IPS-18c (cell line): ENCODE data around the gene TSPAN18.
"Not testable (repeated sequence)": the region's sequence is repeated elsewhere in the genome, so short reads cannot be mapped to it uniquely, and the experiment has no call there.

ENCODE experiments used
- H3K4me3 ChIP-seq: 2 replicates; pipeline ENCODE4 v1.7.0; 2013; ENCODE audit warnings: low read depth, mild to moderate bottlenecking, low read length, moderate library complexity; ENCODE audit not compliant: insufficient read depth
- H3K9me3 ChIP-seq: one replicate; pipeline ENCODE4 v1.6.1; 2013; ENCODE audit warnings: mild to moderate bottlenecking, low read length, moderate library complexity; ENCODE audit not compliant: control insufficient read depth, insufficient read depth

TSPAN18 gene

DNA sequence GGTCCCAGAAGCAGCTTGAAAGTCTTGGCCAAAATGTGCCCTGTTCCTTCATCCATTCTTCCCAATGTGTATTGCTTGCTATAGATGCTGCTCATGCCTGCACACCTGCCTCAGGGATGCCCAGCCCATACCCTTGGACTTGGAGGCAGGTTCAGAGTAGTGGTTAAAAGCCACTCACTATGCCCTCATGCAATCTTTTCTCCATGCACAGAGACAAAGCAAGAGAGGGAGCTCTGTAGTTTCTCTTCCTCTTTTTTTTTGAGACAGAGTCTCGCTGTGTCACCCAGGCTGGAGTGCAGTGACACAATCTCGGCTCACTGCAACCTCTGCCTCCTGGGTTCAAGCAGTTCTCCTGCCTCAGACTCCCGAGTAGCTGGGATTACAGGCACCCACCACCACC is 144.9 kb downstream of the TSPAN18 start:
- not testable (repeated sequence) for H3K9me3 ChIP-seq, H3K4me3 ChIP-seq

DNA sequence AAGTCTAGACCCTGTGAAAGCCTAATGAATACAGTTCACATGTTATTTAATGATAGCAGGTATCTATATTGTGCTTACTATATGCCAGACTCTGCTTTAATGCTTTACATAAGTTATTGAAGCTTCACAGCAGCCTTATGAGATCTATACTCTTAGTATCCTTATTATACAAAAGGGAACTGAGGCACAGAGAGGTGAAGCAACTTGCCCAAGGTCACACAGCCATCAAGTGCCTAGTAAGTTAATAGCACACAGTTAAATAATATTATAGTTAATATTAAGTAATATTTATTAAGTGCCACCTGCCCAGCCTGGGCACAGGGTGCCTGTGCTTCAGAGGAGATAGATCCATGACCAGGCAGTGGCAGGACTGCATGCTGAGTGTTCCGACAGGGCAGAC is 145.8 kb downstream of the TSPAN18 start:
- Histone ChIP-seq H3K4me3 (no peak overlapping the region), H3K9me3 (no peaks in the 10 kb centered on the region)

DNA sequence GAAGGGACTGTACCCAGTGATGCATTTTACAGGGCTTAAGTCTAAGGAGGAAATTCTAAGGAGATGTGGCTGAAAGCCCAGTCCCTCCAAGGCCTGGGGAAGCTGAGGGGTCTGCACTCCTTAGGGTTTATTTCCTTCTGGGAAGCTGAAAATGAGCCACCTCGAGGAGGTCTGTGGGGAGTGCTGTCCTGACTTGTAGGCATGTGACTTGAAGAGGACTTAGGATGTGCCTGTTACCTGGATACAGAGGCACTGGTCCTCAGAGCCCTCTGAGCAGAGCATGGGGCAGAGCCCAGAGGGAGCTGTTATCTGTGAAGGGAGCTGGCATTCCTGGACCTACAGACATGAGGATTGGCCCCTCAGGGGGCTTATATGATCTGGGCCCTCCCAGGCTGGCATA is 146.8 kb downstream of the TSPAN18 start:
- H3K9me3 ChIP-seq: no peaks in the 10 kb centered on the region
- no peak overlapping the region for H3K4me3 ChIP-seq

DNA sequence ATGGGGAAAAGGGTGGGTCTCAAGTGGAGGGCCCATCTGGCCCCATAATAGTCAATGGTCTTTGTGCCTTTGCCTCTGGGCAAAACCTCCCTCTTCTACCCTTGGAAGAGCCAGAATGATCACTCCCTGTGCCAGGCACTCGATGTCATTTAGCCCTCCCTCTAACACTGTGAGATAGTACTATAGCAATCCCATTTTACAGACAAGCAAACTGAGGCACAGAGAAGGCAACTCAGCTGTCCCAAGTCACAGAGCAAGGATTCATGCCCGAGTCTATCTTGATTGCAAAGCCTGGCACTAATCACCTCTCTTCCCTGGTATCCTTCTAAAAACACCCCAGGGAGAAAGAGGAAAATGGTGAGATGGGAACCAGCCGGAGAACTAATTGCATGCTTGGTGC is 147.5 kb downstream of the TSPAN18 start:
- Histone ChIP-seq H3K9me3 (no peaks in the 10 kb centered on the region), H3K4me3 (no peak overlapping the region)

DNA sequence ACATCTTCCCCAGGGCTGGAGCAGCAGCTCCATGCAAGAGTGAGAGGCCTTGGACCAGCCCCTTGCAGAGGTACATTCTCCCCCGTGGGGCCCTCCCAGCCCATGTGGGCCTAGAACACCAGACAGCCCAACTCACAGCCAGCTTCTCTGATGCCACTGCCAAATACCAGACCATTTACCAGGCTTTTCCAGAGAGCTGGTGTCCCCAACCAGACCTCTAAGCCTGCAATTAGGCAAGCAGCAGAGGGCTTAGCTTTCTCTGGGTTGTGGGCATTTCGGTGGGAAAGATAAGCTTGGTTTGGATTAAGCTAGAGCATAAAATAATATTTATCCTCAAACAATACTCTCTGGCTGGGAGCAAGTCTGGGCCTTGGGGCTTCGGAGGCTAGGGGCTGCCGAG is 148.3 kb downstream of the TSPAN18 start:
- H3K4me3 ChIP-seq: no peak overlapping the region
- no peaks in the 10 kb centered on the region for H3K9me3 ChIP-seq

DNA sequence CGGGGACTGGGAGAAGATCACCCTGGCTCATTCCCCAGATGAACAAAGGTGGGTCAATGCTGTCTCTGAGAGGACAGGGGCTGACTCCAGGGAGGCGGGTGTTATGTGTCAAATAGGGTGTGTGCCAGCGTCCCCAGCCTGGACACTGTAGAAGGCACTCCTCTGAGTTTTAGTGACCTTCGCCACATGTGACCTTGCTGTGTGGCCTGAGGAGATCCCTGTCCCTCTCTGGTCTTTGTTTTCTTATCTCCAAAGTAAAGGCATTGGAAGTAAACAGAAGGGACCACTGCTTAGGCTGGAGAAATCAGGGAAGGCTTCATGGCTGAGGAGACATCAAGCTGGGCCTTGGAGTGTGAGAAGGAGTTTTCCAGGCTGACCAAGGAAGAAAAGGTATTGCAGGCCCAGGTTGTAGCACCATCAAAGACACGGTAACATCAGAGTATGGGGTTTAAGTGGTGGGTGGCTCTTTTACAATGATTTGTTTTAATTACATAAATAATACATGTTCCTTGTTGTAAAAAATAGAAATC is 149.5 kb downstream of the TSPAN18 start:
- no peaks in the 10 kb centered on the region for H3K9me3 ChIP-seq
- no peak overlapping the region for H3K4me3 ChIP-seq

DNA sequence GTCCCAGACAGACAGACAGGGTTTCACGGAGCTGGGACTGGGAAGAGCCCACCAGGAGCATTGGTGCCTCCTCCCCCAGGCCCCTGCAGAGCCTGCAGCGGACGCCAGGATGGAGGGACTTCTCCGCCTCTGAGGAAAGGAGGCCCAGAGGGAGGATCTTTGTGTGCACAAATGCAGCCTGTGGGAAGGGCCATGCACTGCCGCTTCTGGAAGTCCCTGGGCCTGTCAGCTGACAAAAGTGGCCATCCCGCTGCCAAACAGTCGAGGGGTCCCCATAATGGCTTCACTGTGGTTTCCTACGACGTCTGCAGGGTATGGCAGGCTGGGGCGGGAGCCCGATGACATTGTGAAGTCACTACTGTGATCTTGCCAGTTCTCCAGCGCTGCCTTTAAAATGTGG is 150.1 kb downstream of the TSPAN18 start:
- H3K4me3 ChIP-seq: no peak overlapping the region

DNA sequence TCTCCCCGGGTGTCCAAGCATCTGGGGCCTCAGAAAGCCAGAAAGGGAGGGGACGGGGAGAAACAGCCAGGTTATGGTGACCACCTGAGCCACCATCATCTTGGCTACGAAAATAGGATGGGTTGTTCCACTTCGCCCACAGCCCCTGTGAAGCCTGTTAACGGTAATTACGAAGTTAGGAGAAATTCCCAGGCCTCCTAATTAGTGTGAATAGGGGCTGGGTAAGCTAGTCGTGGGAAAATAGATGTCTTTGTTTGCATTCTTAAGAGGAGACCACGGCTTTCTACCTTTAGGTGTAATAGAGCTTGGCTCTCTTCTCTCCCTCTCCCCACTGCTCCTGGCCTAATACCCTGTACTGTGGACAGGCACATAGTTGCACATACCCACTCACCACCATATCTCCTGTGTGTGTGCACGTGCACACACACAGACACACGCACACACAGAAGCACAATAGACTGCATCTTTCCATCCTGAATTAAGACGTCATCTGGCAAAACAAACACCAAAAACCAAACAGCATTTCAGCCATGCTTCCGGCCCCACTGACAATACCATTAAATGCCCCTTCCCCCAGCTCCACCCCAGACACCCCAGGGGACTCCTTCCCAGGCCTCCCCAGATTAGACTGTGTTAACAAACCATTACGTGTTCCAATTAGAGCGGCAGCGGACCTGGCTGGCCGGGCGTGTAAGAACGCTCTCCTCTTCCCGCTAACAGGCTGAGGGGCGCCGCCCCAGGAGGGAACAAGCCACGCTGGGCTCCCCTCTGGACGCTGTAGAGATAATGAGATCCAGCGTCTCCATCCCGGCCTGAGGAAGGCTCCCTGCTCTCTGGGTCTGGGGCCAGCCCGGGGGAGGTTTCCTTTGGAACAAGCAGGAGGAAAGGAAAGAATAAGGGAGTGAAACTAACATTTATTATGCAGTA is 151.1 kb downstream of the TSPAN18 start:
- Histone ChIP-seq H3K9me3 (no peaks in the 10 kb centered on the region), H3K4me3 (no peak overlapping the region; the same call in none of the 2 replicates)

More for the DNA sequence above, 150.1 kb downstream of the TSPAN18 start:
- no peaks in the 10 kb centered on the region for H3K9me3 ChIP-seq

DNA sequence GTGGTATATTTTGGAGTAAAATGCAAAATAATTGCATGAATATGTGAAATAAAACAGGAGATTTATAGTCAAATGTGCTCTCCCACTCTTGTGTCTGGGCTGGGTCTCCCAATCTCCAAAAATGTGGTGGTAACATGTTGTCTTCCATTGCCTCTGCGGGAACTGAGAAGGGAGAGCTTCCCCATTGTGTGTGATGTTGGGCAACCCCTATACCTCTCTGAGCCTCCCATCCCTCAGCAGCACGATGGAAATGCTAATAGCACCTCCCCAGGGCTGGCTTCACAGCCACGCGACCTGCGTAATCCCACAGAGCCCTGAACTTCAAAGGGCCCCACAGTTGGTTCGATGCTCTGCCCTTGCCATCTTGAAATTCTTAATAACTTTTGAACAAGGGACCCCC is 151.9 kb downstream of the TSPAN18 start:
- H3K9me3 ChIP-seq: no peaks in the 10 kb centered on the region
- H3K4me3 ChIP-seq: no peak overlapping the region

DNA sequence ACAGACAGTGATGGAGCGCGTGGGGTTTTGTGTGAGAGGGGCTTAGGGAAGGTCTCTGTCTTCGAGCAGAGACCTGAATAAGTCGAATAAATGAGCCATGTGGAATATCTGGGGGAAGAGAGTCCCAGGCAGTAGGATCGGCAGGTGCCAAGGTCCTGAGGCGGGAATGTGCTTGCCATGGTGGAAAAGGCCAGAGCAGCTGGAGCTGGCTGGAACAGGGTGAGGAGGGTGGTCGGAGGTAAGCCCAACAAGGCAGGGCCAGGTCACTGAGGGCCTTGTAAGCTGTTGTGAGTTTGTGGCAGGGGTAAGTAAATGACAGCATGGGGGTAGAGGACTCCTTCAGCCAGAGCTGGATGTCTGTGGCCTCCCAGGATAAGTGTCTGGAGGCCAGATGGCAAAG is 152.7 kb downstream of the TSPAN18 start:
- Histone ChIP-seq H3K9me3 (no peaks in the 10 kb centered on the region), H3K4me3 (no peak overlapping the region)

DNA sequence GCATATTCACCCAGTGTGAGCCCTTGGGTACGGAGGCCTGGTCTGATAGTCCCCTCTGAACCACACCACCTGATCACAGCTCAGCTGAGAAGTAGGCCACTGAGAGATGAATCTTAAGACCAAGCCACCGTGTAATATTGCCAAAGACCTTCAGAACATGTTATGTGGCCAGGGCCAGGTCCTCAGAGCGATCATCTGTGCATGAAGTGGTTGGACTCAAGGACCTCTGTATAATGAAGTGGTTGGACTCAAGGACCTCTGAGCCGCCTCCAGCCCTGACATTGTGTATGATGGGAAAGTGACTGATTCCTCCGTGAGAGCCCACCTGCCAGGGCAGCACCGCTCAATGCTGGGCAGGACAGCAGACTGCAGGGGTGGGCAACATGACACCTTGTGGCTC is 153.7 kb downstream of the TSPAN18 start:
- Histone ChIP-seq H3K4me3 (no peak overlapping the region), H3K9me3 (no peaks in the 10 kb centered on the region)

DNA sequence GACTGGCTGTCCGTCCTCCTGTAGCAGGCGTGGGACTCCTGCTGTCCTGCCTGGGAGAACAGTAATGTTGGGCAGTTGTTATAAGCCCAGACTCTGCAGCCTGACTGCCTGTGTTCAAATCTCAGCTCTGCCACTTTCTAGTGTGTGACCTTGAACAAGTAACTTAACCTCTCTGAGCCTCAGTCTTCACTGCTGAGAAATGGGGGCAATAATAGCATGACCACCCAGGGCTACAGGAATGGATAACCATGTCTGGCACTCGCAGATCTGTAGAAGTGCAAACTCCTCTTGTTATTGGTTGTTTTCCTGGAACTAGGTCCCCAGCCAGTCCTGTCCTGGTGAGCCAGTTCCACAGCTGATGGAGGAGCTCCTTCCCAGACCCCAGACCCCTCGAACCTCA is 154.2 kb downstream of the TSPAN18 start:
- H3K9me3 ChIP-seq: no peaks in the 10 kb centered on the region
- no peak overlapping the region for H3K4me3 ChIP-seq

DNA sequence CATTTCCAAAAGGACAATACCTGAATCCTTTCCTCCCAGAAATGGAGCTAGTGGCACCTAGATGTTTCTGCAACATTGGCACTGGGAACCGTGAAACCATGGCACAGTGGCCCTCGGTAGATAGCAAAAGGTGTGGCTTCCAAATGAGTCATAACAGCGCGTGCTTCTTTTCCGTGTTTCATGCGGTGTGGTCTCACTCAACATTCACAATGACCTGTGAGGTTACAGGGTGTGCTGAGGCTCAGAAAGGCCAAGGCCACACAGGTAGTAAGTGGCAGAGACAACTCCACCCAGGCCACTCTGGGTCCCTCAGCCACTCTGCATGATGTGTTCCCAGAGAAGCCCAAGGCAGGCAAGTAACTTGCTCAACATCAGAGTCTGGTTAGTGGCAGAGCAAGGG is 156.5 kb downstream of the TSPAN18 start:
- H3K4me3 ChIP-seq: no peak overlapping the region
- H3K9me3 ChIP-seq: peaks cover 2% of the 10 kb centered on the region

DNA sequence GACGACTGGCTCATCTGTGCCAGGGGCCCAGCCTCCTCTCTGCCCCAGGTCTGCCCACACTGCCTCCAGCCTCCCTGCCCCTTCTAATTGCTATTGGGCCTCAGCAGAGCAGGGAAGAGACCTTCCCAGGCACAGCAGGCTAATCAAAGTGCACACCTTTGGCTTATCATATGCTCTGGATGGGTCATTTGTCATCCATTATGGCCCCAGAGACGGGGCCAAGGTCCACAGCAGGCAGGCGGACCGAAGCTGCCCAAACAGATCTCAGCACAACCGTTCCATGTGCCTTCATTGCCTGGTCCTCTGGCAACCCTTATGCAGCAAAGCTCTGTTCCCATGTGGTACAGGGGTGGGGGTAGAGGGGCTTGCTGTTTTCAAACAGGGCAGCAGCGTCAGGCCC is 157.3 kb downstream of the TSPAN18 start:
- Histone ChIP-seq H3K4me3 (no peak overlapping the region), H3K9me3 (peaks cover 2% of the 10 kb centered on the region)

DNA sequence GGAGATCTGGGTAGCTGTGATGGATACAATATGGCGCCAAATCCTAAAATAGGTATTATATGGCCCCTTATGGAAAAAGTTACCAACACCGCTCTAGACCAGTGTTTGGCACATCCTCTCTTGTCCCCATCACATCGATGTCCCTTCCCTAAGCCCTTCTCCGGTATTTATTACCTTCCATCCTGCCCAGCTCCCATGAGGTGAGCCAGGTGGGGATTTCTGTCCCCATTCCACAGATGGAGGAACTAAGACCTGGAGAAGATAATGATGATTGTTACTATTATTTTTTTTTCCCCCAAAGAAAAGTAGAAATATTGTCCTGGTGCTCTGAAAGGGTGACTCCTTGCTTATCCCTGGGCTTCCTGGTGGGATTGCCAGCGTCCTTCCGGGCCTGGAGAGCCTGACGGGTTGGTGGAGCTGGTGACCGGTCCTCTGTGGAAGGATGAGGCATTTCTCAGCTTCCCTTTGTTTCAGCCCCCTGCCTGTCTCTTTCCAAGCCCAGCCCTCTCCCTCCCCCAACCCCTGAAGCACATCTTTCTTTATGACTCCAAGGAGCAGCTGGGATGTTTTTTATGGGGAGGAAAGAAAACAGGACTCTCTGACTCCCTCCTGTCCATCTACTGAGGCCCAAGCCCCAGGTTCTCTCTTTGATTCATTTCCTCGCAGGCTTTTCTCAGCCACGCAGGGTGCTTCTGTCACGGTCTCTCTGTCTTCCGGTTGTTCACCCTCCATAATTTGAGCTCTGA is 158.5 kb downstream of the TSPAN18 start:
- H3K4me3 ChIP-seq: no peak overlapping the region; the same call in 1 of the 2 replicates
- peaks cover 2% of the 10 kb centered on the region for H3K9me3 ChIP-seq

DNA sequence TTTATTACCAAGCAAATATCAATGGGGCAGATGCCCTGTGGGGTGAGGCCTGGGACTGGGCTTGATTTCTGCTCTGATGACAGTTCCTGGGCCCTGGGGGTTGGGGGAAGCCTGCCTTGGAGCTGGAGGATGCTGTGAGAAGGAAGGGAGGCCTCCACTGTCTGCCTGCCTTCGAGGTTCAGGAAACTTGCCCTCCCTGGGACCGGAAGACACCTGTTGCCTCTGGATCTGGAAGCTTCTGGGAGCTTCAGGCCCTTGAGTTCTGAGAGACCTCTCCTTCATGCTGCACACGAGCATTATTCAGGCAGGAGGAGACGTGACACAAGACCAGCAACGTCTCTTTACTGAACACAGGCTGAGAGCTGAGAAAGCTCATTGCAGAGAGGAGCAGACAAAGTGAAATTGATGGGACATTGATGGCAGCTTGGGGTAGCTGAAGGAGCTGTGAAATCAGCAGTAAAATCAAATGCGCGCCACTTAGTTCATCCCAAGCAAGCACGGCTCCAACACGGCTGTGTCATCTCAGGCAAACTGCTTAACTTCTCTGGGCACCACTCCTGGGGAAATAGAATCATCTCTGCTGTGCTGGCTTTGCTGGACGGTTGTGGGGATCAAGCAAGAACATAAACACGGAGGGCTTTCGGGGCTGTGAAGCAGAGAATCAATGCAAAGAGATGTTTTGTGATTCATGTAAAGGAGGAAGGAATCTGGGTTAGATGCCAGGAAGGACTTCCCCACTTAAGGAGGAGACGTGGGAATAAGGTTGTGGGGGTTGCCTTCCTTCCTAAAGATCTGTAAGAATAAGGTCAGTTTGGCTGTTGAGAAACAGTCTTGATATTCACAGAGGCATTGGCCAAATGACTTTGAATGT is 159.4 kb downstream of the TSPAN18 start:
- peaks cover 5% of the 10 kb centered on the region for H3K9me3 ChIP-seq

DNA sequence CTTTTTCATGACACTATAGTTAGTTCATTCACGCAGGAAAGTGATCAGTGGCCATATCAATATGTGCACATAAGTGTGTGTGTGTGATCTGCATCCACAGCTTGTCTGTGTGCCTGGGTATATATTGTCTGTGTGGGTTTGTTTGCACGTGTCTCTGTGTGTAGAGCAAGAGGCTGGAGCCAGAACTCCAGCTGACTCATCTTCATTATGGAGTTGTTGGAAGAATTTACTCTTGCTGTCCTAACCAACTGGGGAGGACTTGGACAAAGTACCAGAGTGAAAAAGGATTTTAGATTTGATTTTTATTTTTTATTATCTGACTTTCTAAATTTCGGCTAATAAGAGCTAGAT is 160.0 kb downstream of the TSPAN18 start:
- Histone ChIP-seq H3K4me3 (no peak overlapping the region), H3K9me3 (peaks cover 5% of the 10 kb centered on the region)

More for the DNA sequence above, 159.4 kb downstream of the TSPAN18 start:
- H3K4me3 ChIP-seq: no peak overlapping the region
